GM12878 (cell line): ENCODE data around the gene DYNLL1. TPM values are rescaled to one million over a fixed set of nuclear protein-coding genes. Genes with fewer than 3 reads are reported as not detected.

Source experiments
- ATAC-seq: fragments of 200-7000 bp; cut with Tn5 transposase; 3 replicates; pipeline ENCODE4 v1.9.1; 2020; ENCODE audit warnings: mild to moderate bottlenecking, moderate library complexity
- BruUV-seq: library from RNA; stranded (reverse); fragments of 400-500 nt; replicated peaks from 2 replicates; lab custom pipeline; 2021; lab: Mats Ljungman, UMichigan
- CTCF ChIA-PET: fragments of 300-600 bp; sonication (Branson Sonifier 250); formaldehyde crosslinking; extraction: SDS; loops from one replicate; lab custom pipeline; 2021; ENCODE audit warnings: inconsistent platforms; lab: Yijun Ruan, JAX
- POLR2A ChIA-PET: fragments of 350-600 bp; formaldehyde crosslinking; extraction: SDS; loops from one replicate; lab custom pipeline; 2021; ENCODE audit warnings: inconsistent platforms; lab: Charles Lee
- RAD21 ChIA-PET: fragments of 300-600 bp; sonication (Branson Sonifier 250); formaldehyde crosslinking; loops from one replicate; lab custom pipeline; 2023; ENCODE audit warnings: antibody characterized with exemption; ENCODE audit not compliant: unreplicated experiment; lab: Charles Lee
- SMC1A ChIA-PET: fragments of 300-600 bp; sonication (Branson Sonifier 250); formaldehyde crosslinking; loops from one replicate; lab custom pipeline; 2023; ENCODE audit not compliant: unreplicated experiment, uncharacterized antibody; lab: Charles Lee
- DNase-seq: peaks from one replicate; pipeline ENCODE4 v3.0.0-alpha.2; 2011; ENCODE audit warnings: low read depth, low spot score
- FAIRE-seq: peaks from 3 replicates; lab custom pipeline; 2011; peaks lifted over from hg19 to GRCh38; lab: Jason Lieb, UNC
- H2AFZ ChIP-seq: 2 replicates; pipeline ENCODE4 v1.6.0; 2011; ENCODE audit warnings: low read depth, low read length, control low read depth; ENCODE audit not compliant: control insufficient read depth
- H3K27ac ChIP-seq: 2 replicates; pipeline ENCODE4 v1.5.1; 2011; ENCODE audit warnings: control low read depth; ENCODE audit not compliant: control insufficient read depth, insufficient read depth
- H3K27me3 ChIP-seq, 2 experiments: replicated peaks in 1 of 2; 2 replicates each; pipeline versions ENCODE4 v1.6.0 to v1.6.1; 2011; ENCODE audit warnings: low read length in 1 of 2; ENCODE audit not compliant: control insufficient read depth in 2 of 2, insufficient read depth in 2 of 2
- H3K36me3 ChIP-seq, 2 experiments: 2 replicates each; pipeline ENCODE4 v1.5.1; 2011; ENCODE audit warnings: low read length in 1 of 2; ENCODE audit not compliant: control insufficient read depth in 2 of 2, insufficient read depth in 2 of 2
- H3K4me1 ChIP-seq: 2 replicates; pipeline ENCODE4 v1.6.1; 2011; ENCODE audit warnings: mild to moderate bottlenecking, low read length, moderate library complexity, mixed read lengths; ENCODE audit not compliant: control insufficient read depth, insufficient read depth
- H3K4me2 ChIP-seq: 2 replicates; pipeline ENCODE4 v1.6.0; 2011; ENCODE audit warnings: control low read depth; ENCODE audit not compliant: control insufficient read depth, insufficient read depth
- H3K4me3 ChIP-seq: fragments of 200-600 bp; sonication (generic); 2 replicates; pipeline ENCODE4 v1.5.1; 2016
- H3K79me2 ChIP-seq: 2 replicates; pipeline ENCODE4 v1.6.0; 2011; ENCODE audit warnings: low read length; ENCODE audit not compliant: control insufficient read depth, insufficient read depth
- H3K9ac ChIP-seq: 2 replicates; pipeline ENCODE4 v1.8.0; 2011; ENCODE audit warnings: low read length, control low read depth, mixed read lengths; ENCODE audit not compliant: control insufficient read depth, insufficient read depth
- H3K9me3 ChIP-seq: replicated peaks from 3 replicates; pipeline ENCODE4 v1.5.1; 2011; ENCODE audit warnings: mild to moderate bottlenecking, low read length; ENCODE audit not compliant: control insufficient read depth, insufficient read depth
- H4K20me1 ChIP-seq: 2 replicates; pipeline ENCODE4 v1.6.0; 2011; ENCODE audit not compliant: control insufficient read depth, insufficient read depth
- ATF2 ChIP-seq: IDR thresholded peaks from 2 replicates; pipeline ENCODE4 v1.6.1; 2012; ENCODE audit warnings: low read length, inconsistent platforms
- CBX3 ChIP-seq: fragments of 200-600 bp; sonication (generic); IDR thresholded peaks from 2 replicates; pipeline ENCODE4 v1.6.1; 2016; ENCODE audit warnings: low read depth, borderline replicate concordance
- E4F1 ChIP-seq: fragments of 450-650 bp; IDR thresholded peaks from 2 replicates; pipeline ENCODE4 v1.6.1; 2018; ENCODE audit warnings: borderline replicate concordance, mild to moderate bottlenecking; ENCODE audit not compliant: partially characterized antibody
- EED ChIP-seq: sonication (generic); IDR thresholded peaks from 2 replicates; pipeline ENCODE4 v1.6.1; 2016; ENCODE audit warnings: antibody characterized with exemption, low read depth
- NFIC ChIP-seq: IDR thresholded peaks from 2 replicates; pipeline ENCODE4 v1.6.1; 2012; ENCODE audit warnings: low read depth, mild to moderate bottlenecking, inconsistent platforms, low read length, moderate library complexity
- POU2F2 ChIP-seq: IDR thresholded peaks from 3 replicates; pipeline ENCODE4 v1.6.1; 2011; ENCODE audit warnings: low read depth, mild to moderate bottlenecking, low read length, borderline replicate concordance
- RB1 ChIP-seq: fragments of 450-650 bp; formaldehyde crosslinking; IDR thresholded peaks from 2 replicates; pipeline ENCODE4 v1.6.1; 2017; ENCODE audit warnings: mild to moderate bottlenecking, borderline replicate concordance
- REST ChIP-seq: IDR thresholded peaks from 2 replicates; pipeline ENCODE4 v1.6.1; 2012; ENCODE audit warnings: mild to moderate bottlenecking, low read depth, low read length
- SIN3A ChIP-seq: IDR thresholded peaks from 2 replicates; pipeline ENCODE4 v1.6.1; 2012; ENCODE audit warnings: low read depth, low read length, improper control_type of control experiment
- SIX5 ChIP-seq: IDR thresholded peaks from 2 replicates; pipeline ENCODE4 v1.6.1; 2011; ENCODE audit warnings: mild to moderate bottlenecking, low read depth, low read length, moderate library complexity; ENCODE audit not compliant: severe bottlenecking
- SKIL ChIP-seq: fragments of 450-650 bp; IDR thresholded peaks from 2 replicates; pipeline ENCODE4 v1.6.1; 2017; ENCODE audit warnings: mild to moderate bottlenecking, low read depth, inconsistent platforms; ENCODE audit not compliant: poor library complexity, severe bottlenecking
- STAT1 ChIP-seq: fragments of 450-650 bp; conservative IDR thresholded peaks from 2 replicates; pipeline ENCODE4 v1.6.1; 2014; ENCODE audit warnings: antibody characterized with exemption, mild to moderate bottlenecking
- WRNIP1 ChIP-seq: IDR thresholded peaks from 2 replicates; pipeline ENCODE4 v1.6.1; 2011; ENCODE audit warnings: low read depth, low read length, improper control_type of control experiment, borderline replicate concordance
- ZNF622 ChIP-seq: fragments of 450-650 bp; IDR thresholded peaks from 2 replicates; pipeline ENCODE4 v1.6.1; 2017; ENCODE audit warnings: mild to moderate bottlenecking, inconsistent platforms
- WGBS: methylation state at CpG from one replicate; pipeline ENCODE4 v1.1.6; 2016; ENCODE audit warnings: low lambda C conversion rate; ENCODE audit not compliant: insufficient replicate concordance, insufficient coverage; ENCODE audit errors: missing lambda C conversion rate; 5-methylcytosine and 5-hydroxymethylcytosine counted together
- in situ Hi-C: fragments of 300-500 bp; cut with MboI; formaldehyde crosslinking; loops from 9 replicates; pipeline ENCODE4 v1.14.3; 2018; ENCODE audit warnings: mixed read lengths
- intact Hi-C: fragments of 100-400 bp; cut with micrococcal nuclease; formaldehyde crosslinking; loops from one replicate; pipeline ENCODE4 v1.14.2; 2022; ENCODE audit not compliant: unreplicated experiment
- polyA plus RNA-seq, 11 experiments: library from polyadenylated mRNA; depleted of rRNA in 4 of 11; unstranded in 6 of 11; stranded (reverse) in 5 of 11; fragments of >200 nt; fragmentation: Nextera tagmentation in 4 of 11; fragmentation: Illumina TruSeq in 1 of 11; extraction: Ambion mirVana in 4 of 11; extraction: Trizol in 1 of 11; gene quantifications; 1 replicate in 1 of 11; 2 replicates in 10 of 11; pipeline versions ENCODE4 v1.2.1 to v1.2.3, GENCODE V29; 2011 to 2016; ENCODE audit warnings: inconsistent platforms in 2 of 11, missing spikeins in 2 of 11, low read depth in 1 of 11
- total RNA-seq, 4 experiments: library from RNA; depleted of rRNA in 3 of 4; stranded (reverse); fragments of >200 nt in 3 of 4; fragmentation: Illumina TruSeq in 1 of 4; extraction: Trizol in 1 of 4; gene quantifications; 2 replicates each; pipeline versions ENCODE4 v1.2.1 to v1.2.3, GENCODE V29; 2013 to 2021

The DYNLL1 gene
- total and polyA plus RNA-seq, 10 of the 15 experiments (the other 5 are each of a cell fraction or from before 2014, with no cell fraction given), result 239 to 796 (median 379) TPM

- no peak for TF ChIP-seq REST
- TF ChIP-seq ZNF622, result no peak
- TF ChIP-seq WRNIP1, result no peak
- TF ChIP-seq POU2F2, result no peak
- no peak for TF ChIP-seq CBX3
- TF ChIP-seq EED, result no peak
- TF ChIP-seq E4F1, result no peak
Measured at GRCh38 chr12:120544691-120545090, 48.8 kb downstream of the DYNLL1 start (continued).

- 86% methylated on average over 3 of the region's 3 CpGs for WGBS
- DNase-seq, result no peak
- in situ Hi-C loops (no loop called here), intact Hi-C loops (no loop called here)
- ChIA-PET RAD21 (no interaction called here), CTCF (no interaction called here), SMC1A (interaction anchor here (1.2 kb wide), 1 partner anchor 35 kb away, joined by 3 read pairs; the partner anchor contains the start of gene POP5), POLR2A (interaction anchor here (0.6 kb wide), 2 partner anchors 55 to 231 kb away, joined by 3 to 5 read pairs; no protein-coding TSS in a partner anchor)
- H3K4me1 ChIP-seq, result no peaks in the 10 kb centered on the region
- no peak for ATAC-seq
- H3K36me3 ChIP-seq, result peaks cover 10 to 21% of the 10 kb centered on the region in 2 experiments
- H3K27me3 ChIP-seq, result no peaks in the 10 kb centered on the region
- H3K4me3 ChIP-seq, result no peak overlapping the region
- no peak overlapping the region for H3K27ac ChIP-seq
- no peak overlapping the region for H3K4me2 ChIP-seq
- no peaks in the 10 kb centered on the region for H3K9me3 ChIP-seq
- H3K79me2 ChIP-seq, result peaks cover 32% of the 10 kb centered on the region
- no peak for FAIRE-seq
- BruUV-seq, result no TSS peak
- H4K20me1 ChIP-seq, result peaks cover 3% of the 10 kb centered on the region; the same call in 1 of the 2 replicates
- no peak overlapping the region for H3K9ac ChIP-seq
- H2AFZ ChIP-seq, result no peak overlapping the region
- no peak for TF ChIP-seq SKIL
- TF ChIP-seq STAT1, result no peak
- no peak for TF ChIP-seq RB1
- TF ChIP-seq SIX5, result no peak
- TF ChIP-seq ATF2, result no peak
- TF ChIP-seq SIN3A, result no peak
- no peak for TF ChIP-seq NFIC
Measured at GRCh38 chr12:120546050-120546386, 50.1 kb downstream of the DYNLL1 start.
